NT2/D1 (cell line): Measurements from ENCODE around the gene PTRHD1.

ENCODE experiments used
- DNase-seq: peaks from one replicate; pipeline ENCODE4 v3.0.0-alpha.2; 2011; ENCODE audit warnings: low read depth, low spot score
- H3K27me3 ChIP-seq: 2 replicates; pipeline ENCODE4 v1.6.0; 2011; ENCODE audit warnings: mild to moderate bottlenecking; ENCODE audit not compliant: insufficient read length, insufficient read depth
- H3K36me3 ChIP-seq: 2 replicates; pipeline ENCODE4 v1.6.1; 2011; ENCODE audit warnings: mild to moderate bottlenecking, low read length, mixed read lengths; ENCODE audit not compliant: insufficient read depth, insufficient read length
- H3K4me1 ChIP-seq: 2 replicates; pipeline ENCODE4 v1.5.1; 2011; ENCODE audit not compliant: insufficient read depth, insufficient read length
- H3K4me3 ChIP-seq: 2 replicates; pipeline ENCODE4 v1.5.1; 2011; ENCODE audit warnings: low read depth; ENCODE audit not compliant: insufficient read length
- H3K9ac ChIP-seq: 2 replicates; pipeline ENCODE4 v1.6.0; 2011; ENCODE audit warnings: low read depth; ENCODE audit not compliant: insufficient read length
- H3K9me3 ChIP-seq: 2 replicates; pipeline ENCODE4 v1.5.1; 2011; ENCODE audit warnings: mild to moderate bottlenecking, low read length; ENCODE audit not compliant: insufficient read depth
- SUZ12 ChIP-seq: IDR thresholded peaks from 2 replicates; pipeline ENCODE4 v1.6.1; 2011; ENCODE audit not compliant: insufficient read length, insufficient read depth; ENCODE audit errors: extremely low read depth
- YY1 ChIP-seq: IDR thresholded peaks from 2 replicates; pipeline ENCODE4 v1.6.1; 2011; ENCODE audit not compliant: insufficient read length, insufficient read depth
- ZNF274 ChIP-seq: IDR thresholded peaks from 2 replicates; pipeline ENCODE4 v1.6.1; 2011; ENCODE audit warnings: mild to moderate bottlenecking, low read depth, low read length

The PTRHD1 gene, protein sequence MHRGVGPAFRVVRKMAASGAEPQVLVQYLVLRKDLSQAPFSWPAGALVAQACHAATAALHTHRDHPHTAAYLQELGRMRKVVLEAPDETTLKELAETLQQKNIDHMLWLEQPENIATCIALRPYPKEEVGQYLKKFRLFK

DNA sequence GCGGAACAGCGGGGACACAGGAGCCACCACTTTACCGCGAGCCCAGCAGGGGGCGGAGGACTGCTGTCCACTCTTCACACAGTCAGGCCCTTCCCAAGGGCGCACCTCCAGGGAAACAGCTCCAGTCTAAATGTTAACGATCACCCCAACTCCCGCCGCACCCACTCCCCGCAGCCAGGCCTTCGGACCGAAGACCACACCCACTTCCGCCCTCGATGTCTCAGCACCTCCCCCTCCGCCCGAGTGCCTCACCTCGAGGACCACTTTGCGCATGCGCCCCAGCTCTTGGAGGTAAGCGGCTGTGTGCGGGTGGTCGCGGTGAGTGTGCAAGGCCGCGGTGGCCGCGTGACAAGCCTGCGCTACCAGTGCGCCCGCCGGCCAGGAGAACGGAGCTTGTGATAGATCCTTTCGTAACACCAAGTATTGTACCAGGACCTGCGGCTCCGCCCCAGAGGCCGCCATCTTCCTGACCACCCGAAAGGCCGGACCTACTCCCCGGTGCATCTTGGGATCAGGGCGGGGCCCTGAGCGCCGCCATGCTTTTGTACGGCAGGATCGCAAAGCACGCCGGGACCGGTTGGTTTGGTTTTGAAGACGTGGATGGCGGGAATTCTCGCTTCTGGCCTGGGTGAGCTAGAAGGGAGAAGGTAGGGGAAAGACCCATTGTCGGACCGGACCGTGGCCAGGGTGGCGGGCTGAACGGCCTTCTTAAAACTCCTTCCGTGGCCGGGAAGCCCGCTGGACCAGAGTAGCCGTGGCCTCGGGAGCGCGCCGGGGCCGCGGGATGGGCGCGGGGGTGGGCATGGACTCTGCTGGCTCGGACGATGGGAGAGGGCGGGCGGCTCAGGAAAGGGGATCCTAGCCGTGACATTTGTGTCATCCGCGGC lies at the start of gene PTRHD1, which contains the start of gene CENPO:
PTRHD1 (minus strand) TSS at position 518 of the 887 bp plus-strand sequence; CDS start at position 504, 14 bp downstream.
CENPO (plus strand) TSS at position 552 of the 887 bp plus-strand sequence. CDS start 495 bp downstream, outside the sequence.
- H3K9me3 ChIP-seq = no peaks in the 10 kb centered on the region
- DNase-seq = peak; percentile 97
- peaks cover 50% of the 10 kb centered on the region for H3K36me3 ChIP-seq
- no peaks in the 10 kb centered on the region for H3K4me1 ChIP-seq
- TF ChIP-seq SUZ12 (no peak), YY1 (peak; percentile 94)
- no peaks in the 10 kb centered on the region for H3K27me3 ChIP-seq
- peak within 1 kb of the TSS; percentile 96 for H3K9ac ChIP-seq
- peak within 1 kb of the TSS; percentile 90 for H3K4me3 ChIP-seq

DNA sequence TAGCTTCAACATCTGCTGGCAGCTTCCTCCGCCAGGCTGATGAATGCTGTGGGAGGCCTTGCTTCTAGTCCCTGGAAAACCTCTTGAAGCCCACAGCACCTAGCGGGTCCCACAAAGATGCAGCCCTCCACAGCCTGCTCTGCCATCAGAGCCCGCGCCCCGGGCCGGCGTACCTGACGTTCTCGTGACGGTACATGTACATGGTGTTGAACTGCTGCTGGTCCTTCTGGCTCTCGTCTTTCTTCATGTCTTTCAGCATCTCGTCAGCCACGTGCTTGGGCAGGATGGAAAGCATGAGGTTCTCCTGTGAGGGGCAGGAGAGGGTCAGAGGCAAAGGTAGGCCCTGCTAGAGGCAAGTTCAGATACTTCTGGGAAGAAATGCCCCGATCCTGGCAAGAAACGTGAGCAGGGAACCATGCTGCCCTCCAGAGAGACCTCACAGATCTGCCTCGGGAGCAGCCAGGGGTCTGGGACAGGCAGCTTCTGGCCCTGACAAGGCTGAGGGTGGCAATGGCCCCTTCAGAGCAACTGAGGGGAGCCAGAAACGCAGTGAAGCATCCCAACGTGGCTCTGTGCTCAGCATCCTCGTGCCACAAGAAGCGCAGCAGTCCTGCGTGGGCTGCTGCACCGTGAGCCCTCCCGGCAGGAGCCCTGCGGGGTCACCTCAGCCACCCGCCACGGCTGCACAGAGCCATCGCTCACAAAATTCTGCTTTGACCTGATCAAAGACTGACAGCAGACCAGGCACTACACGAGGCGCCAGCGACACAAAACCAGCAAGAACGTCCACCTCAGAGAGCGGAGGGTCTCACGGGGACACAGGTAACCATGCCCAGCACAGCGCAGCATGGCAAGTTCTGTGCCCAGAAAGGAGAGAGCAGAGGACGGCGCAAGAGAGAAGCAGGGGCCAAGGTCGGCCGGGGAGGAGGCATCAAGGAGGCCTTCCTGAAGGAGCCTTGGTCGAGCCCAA lies 49.2 kb upstream of the PTRHD1 start:
- H3K9me3 ChIP-seq = peaks cover 16% of the 10 kb centered on the region; the same call in 1 of the 2 replicates

DNA sequence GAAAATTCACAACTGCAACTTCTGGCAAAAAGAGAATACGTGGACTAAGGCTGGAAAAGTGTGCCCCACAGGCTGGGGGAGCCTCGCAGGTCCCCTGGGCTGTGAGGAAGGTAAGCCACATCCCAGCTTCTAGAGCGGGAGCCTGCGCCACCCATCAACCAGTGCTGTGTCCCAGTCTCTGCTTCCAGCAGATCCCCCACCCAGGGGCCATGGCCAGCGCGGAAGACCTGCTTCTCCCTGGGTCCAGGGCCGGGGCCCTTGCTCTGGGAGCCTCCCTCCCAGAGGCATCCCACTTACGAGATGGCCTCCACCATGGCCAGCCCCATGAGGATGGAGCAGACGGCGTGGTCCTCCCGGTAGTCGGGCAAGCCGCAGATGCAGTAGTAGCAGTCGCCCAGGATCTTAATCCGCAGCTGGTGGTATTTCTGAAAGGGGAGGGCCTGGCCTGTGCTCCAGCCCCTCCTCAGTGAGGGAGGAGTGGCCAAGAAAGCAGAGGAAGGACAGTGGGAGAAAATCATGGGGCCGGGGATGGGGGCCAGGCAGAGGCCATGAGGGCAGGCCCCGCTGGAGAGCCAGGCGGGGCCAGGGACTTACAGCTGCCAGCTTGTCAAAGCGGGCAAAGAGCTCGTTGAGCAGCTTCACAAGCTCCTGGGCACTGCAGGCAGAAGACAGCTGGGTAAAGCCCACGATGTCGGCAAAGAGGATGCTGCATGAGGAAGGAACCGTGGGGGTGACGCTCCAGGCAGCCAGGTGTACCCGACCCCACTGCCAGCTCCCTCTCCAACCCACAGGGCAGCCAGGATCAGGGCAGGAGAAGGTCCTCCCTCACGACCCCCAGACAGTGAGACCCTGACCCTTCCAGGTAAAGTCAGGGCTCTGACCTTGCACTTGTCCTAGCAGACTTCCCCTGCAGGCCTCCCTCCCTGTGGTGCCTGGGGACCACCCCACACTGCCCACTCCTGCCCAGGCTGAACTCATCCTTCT lies 48.1 kb upstream of the PTRHD1 start:
- Histone ChIP-seq H3K9me3 (peaks cover 8% of the 10 kb centered on the region; the same call in 1 of the 2 replicates), H3K36me3 (peaks cover 17% of the 10 kb centered on the region), H3K27me3 (no peaks in the 10 kb centered on the region), H3K9ac (no peak overlapping the region), H3K4me1 (no peaks in the 10 kb centered on the region), H3K4me3 (no peak overlapping the region)
- no peak for TF ChIP-seq SUZ12
- DNase-seq = no peak

More for the DNA sequence above, 49.2 kb upstream of the PTRHD1 start:
- Histone ChIP-seq H3K9ac (no peak overlapping the region), H3K36me3 (peaks cover 9% of the 10 kb centered on the region), H3K27me3 (no peaks in the 10 kb centered on the region), H3K4me1 (no peaks in the 10 kb centered on the region), H3K4me3 (no peak overlapping the region)
- no peak for DNase-seq
- TF ChIP-seq SUZ12 (no peak), YY1 (no peak), ZNF274 (no peak)

DNA sequence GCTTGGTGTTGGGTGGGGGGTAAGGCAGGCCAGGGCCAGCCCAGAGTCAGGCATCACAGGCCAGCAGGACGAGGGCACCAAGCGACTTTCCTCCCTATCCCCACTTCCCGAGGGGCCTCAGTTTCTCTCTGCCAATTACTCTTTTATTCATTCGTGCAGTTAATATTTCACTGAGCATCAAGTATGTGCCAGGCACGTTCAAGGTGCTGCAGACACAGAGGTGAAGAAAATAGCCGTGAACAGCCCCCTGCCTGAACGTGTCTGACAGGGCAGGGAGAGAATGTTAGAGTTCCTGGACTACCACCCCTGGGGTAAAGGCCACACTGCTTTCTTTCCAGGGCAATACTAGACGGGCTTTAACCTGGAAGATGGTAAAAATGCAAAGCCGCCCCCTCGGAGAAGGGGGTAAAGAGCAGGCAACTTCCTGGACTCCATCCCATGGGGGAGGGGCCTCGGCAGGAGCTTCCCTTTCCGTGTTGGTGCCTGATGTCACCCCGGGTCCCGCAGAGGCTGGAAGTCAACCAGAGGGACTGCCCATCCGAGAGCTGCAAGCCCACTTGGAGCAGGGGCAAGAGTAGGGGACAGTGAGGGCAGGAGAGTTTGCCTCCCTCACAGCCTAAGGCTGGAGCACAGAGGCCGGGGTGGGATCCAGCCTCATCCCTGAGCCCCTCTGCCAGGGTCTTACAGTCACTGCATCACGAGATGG lies 47.1 kb upstream of the PTRHD1 start:
- Histone ChIP-seq H3K4me3 (no peak overlapping the region), H3K36me3 (peaks cover 22% of the 10 kb centered on the region), H3K9me3 (no peaks in the 10 kb centered on the region), H3K4me1 (peaks cover 1% of the 10 kb centered on the region), H3K9ac (no peak overlapping the region), H3K27me3 (no peaks in the 10 kb centered on the region)
- DNase-seq = no peak
- no peak for TF ChIP-seq SUZ12

DNA sequence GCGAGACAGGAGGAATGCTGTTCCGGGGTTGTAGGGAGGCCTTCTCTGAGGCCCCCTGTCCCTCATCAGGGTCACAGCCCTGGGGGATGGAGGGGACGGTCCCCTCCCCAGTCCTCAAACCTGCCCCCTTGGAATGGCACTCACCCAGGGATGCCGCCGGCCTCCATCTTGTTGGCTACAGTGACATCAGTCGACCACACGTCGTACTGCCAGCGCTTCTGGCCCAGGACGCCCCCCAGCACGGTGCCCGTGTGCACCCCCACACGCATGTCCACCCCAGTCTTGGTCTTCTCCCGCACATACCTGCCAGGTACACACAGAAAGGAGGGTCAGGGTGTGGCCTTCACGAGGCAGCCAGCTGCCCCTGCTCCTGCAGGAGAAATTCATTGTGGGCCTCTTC lies 46.5 kb upstream of the PTRHD1 start:
- H3K4me1 ChIP-seq = peaks cover 2% of the 10 kb centered on the region
- no peak for TF ChIP-seq ZNF274
- no peak for TF ChIP-seq SUZ12
- TF ChIP-seq YY1 = no peak
- H3K27me3 ChIP-seq = no peaks in the 10 kb centered on the region
- H3K9ac ChIP-seq = no peak overlapping the region
- H3K36me3 ChIP-seq = peaks cover 22% of the 10 kb centered on the region
- H3K9me3 ChIP-seq = no peaks in the 10 kb centered on the region
- no peak overlapping the region for H3K4me3 ChIP-seq
- DNase-seq = no peak

DNA sequence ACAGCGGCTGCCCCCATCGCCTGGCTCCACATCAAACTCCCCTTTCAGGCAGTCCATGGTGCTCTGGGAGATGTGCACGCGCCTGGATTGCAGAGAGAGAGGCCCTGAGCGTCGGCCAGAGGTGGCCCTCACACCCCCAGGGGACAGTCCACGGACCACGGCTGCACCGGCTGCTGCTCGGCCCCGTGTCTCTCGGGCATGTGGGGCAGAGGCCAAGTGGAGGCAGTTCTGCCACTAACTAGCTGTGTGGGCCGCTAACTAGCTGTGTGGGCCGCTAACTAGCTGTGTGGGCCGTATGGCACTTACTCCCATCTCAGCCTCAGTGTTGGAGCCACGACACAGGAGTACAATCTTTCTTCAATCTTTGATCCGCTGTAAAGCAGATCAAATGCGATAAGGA lies 45.4 kb upstream of the PTRHD1 start:
- Histone ChIP-seq H3K4me3 (no peak overlapping the region), H3K9me3 (peaks cover 6% of the 10 kb centered on the region; the same call in 1 of the 2 replicates), H3K4me1 (peaks cover 8% of the 10 kb centered on the region), H3K27me3 (no peaks in the 10 kb centered on the region), H3K9ac (no peak overlapping the region), H3K36me3 (peaks cover 26% of the 10 kb centered on the region)
- TF ChIP-seq SUZ12 (no peak), ZNF274 (no peak), YY1 (no peak)
- no peak for DNase-seq
